GM21717 (cell line): ENCODE data around the gene PDZRN3.
"Not testable (repeated sequence)": the region's sequence is repeated elsewhere in the genome, so short reads cannot be mapped to it uniquely, and the experiment has no call there.

Experiments
- ATAC-seq: cut with Tn5 transposase; IDR thresholded peaks from one replicate; pipeline ENCODE4 v1.9.1; 2021; ENCODE audit warnings: mild to moderate bottlenecking, moderate library complexity; ENCODE audit not compliant: unreplicated experiment

The PDZRN3 gene

DNA sequence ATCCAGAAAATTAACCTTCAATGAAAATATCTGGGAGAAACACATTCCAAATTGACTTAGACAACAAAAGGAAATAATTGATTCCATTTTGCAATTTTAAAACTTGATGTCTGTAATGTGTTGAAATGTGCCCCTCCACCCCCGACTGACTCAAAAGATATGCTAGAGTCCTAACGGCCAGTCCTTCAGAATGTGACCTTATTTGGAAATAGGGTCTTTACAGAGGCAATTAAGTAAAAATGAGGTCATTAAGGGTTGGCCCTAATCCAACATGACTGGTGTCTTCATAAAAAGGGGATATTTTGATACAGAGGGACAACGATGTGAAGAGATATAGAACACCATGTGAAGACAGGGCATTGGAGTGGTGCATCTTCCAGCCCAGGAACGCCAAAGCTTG is 153.9 kb downstream of the PDZRN3 start:
- no peak for ATAC-seq

DNA sequence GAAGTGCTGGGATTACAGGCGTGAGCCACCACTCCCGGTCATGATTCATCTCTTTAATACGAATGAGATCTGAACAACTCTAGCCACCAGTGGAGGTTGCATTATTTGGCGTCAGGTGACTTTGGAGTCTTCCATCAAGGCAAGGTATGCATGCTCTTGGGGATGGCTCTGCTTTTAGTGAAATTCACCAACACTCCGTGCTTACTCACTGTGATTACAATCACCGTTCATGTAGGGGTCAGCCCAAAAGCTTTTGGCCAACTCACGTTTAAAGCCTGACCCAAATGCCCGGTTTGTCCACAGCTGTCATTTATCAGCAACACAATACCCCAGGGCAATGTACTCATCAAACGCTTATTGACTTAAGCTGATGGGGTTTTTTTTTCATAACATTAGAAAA is 155.4 kb downstream of the PDZRN3 start:
- no peak for ATAC-seq

GRCh38 chr3:73467211-73467610 is 157.5 kb downstream of the PDZRN3 start:
- no peak for ATAC-seq

- no peak for ATAC-seq
These were observed 158.8 kb downstream of the PDZRN3 start for GRCh38 chr3:73465926-73466325.

DNA sequence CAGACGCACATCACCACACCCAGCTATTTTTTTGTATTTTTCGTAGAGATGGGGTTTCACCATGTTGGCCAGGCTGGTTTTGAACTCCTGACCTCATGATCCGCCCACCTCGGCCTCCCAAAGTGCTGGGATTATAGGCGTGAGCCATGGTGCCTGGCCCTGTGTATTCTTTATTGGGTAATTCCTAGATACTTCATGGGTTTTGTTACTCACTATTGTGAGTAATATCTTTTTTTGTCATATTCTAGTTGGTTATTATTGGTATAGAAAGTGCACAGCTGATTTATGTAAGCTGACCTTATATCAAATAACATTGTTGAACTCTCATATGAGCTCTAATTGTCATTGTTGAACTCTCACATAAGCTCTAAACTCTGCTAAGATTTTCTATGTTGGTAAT is 160.6 kb downstream of the PDZRN3 start:
- ATAC-seq, result not testable (repeated sequence)

GRCh38 chr3:73461547-73461946 is 163.2 kb downstream of the PDZRN3 start:
- ATAC-seq, result no peak

DNA sequence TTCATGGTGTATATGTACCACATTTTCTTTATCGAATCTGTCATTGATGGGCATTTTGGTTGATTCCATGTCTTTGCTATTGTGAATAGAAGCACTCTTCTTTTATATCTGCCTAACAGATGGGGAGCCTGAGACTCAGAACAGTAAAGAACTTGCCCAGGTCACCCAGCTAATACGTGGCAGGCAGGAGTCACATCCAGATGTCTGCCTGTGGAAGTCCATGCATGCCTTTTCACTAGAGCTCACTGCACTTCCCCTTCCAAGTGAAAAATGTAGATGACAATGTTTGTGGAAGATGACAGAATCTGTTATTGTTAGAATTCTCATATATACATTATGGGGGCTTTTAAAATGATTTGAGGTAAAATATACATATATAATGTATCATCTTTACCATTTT is 165.0 kb downstream of the PDZRN3 start:
- no peak for ATAC-seq

DNA sequence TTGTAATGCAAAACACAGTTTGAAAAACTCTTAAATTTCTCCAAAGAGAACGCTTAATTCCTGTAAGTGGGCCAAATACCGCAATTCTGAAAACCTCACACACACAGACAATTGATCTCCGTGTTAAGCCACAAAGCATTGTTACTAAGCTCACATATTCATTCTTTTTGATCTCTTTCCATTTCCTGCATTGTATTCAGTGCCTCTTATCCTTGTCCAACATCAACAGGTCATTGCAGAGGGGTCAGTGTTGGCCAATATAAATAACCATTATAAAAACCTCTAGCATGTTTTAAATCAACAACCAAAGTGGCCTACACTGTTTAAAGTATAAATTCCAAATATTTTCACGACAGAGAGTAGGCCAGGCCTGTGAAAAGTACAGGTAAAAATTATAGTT is 171.1 kb downstream of the PDZRN3 start:
- ATAC-seq, result no peak

DNA sequence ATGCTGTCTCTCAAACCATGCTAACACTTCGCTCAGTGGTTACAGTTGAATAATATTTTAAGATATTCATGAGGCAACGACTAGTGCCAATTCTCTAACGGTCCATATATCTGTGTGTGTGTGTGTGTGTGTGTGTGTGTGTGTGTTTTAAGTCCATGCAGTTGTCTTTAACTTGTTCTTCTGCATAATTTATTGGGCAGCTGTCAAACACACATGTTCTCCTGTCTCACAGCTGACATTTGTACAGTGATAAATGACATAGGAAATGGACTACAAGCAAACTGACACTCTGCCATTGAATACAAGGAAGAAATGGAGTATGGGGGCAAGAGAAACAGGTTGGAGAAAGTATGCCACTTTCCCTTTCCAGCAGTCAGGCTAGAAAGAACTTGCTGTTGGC is 172.0 kb downstream of the PDZRN3 start:
- ATAC-seq, result no peak

DNA sequence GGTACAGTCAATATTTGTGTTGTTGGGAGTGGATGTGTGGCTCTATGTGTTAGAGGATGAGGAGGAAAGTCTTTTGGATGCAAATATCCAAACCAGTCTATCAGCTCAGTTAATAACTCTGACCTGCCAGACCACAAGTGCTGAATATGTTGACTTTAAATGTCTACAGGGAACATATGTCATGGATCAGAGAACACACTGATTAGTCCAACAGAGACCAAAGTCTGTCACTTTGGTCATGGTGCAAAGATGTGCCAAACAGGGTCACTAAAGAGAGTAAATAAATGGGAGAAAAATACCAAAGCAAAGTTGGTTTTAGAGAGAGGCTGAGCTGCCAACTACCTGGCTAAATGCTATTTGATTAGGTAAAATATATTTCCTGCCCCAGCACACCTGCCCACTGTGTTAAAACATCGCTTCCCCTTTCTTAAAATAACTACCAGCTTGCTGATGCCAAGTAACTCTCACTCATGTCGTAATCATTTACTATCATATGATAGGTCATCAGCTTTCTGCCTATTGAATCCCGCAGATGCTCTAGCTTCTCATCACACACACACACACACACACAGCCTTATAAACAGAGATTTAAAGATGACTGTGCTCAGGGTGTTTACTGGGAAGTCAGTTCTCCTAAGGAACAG is 173.3 kb downstream of the PDZRN3 start:
- peak; percentile 32 for ATAC-seq

- ATAC-seq, result peak; percentile 46
These were observed 175.0 kb downstream of the PDZRN3 start for GRCh38 chr3:73449774-73450173.

GRCh38 chr3:73448761-73449301 is 175.9 kb downstream of the PDZRN3 start:
- ATAC-seq, result peak; percentile 88

DNA sequence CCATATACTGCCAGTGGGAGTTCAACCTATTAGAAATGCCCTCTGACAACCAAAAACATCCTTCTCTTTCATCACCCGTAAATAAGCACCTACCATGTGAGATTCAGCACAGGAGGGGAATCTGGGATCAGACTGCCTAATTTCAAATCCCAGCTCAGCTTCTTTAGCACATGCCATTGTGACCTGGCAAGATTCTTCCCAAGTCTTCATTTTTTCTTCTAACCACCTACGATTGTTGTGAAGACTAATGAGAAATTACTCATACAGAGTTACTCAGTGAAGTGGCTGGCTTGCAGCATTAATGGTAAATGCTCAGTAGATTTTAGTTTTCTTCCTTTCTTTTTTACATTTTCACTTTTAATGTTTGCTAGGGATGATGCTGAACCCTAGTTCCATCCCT is 176.7 kb downstream of the PDZRN3 start:
- no peak for ATAC-seq

DNA sequence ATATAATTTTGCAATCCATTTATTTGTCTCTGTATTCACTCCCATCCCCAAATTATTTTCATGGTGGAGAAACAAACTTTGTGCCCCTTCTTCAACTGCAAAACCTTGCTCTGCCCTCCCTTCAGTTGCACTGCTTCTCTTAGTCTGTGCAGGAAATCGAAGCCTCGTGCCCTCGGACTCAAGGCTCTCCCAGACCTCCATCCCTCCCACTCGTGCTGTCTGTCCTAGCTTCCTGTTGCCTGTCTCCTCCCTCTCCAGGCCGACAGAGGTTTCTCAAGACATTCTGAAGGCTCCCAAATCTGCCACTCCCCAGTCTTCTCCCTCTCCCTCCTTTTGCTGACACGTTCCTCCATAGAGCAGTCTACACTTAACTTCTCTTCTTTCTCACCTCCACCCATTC is 177.6 kb downstream of the PDZRN3 start:
- no peak for ATAC-seq

GRCh38 chr3:73446467-73447110 is 178.2 kb downstream of the PDZRN3 start:
- ATAC-seq, result no peak

- no peak for ATAC-seq
These were observed 181.9 kb downstream of the PDZRN3 start for GRCh38 chr3:73442886-73443285.

DNA sequence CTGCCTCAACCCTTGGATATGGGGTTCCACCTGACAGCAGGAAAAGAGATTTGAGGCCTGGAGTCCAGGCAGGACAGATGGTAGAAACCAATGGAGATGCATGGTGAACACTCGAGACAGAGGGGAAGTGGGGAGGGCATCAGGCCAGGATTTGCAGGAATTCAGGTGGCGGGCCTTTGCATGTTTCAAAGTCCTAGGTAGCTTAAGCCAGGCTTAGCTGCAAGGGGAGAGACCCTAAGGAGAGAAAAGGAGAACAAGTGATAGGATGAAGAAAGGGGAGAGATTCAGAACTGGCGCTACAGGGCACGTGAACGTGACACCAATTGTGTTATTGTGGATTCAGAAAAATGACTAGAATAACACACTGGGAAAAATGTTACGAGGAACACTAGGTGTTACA is 182.6 kb downstream of the PDZRN3 start:
- no peak for ATAC-seq

GRCh38 chr3:73437828-73438227 is 186.9 kb downstream of the PDZRN3 start:
- no peak for ATAC-seq

DNA sequence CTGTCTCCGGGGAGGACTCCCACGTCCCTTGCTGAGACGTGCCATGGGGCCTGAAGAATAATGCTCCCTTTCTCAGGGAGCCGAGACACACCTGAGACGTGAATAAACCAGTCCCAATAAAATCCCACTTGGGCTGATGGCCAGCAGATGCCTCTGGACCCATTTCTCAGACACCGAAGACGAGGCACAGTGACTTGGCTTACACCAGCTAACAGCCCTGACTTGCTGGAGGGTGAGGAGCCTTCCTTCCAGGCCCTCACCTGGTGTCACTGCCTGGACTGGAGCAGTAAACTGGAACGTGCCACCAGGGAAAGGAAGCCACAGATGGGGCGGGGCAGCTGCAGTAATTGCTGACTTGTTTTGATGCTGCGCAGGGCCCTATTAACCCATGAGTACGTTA is 189.7 kb downstream of the PDZRN3 start:
- no peak for ATAC-seq

GRCh38 chr3:73433687-73434086 is 191.1 kb downstream of the PDZRN3 start:
- ATAC-seq, result no peak

DNA sequence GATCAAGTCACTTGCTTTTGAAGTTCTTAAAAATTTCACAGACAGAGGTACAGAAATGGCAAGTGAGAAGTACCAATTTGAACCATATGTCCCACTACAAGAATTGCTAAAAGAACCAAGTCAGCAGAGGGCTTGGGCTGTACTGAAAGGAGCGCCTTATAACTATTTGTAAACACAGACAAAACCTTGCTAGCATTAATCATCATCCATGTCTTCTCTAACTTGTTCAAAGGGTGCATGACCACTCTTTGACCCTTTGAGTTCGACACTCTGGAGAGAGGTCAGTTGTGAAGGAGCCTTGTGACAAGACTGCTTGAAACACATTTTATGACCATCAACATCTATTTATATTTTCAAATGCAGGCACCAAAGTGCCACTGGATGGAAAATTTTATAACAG is 191.7 kb downstream of the PDZRN3 start:
- no peak for ATAC-seq

GRCh38 chr3:73432706-73433032 is 192.1 kb downstream of the PDZRN3 start:
- ATAC-seq, result no peak
